ENCODE data around the gene AK5.

DNA sequence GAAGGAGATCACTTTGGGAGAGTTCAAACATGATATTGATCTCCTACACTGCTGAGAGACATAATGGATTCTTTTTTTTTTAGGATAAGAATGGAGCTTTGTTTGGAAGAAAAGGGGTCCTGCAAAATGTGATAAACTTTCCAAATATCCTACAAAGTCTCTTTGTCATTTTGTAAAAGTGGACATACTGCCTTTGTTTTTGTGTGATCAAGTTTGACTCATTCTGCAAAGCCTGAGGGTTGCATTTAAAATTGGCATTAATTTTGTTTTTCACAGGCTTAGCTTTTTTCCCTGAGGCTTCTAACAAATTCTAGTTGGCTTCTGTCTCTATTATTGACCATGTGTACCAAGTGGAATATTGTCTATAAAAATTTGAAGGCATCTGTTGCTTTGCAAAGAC lies 113.2 kb downstream of the AK5 start:
- TF ChIP-seq, protein P1, sequence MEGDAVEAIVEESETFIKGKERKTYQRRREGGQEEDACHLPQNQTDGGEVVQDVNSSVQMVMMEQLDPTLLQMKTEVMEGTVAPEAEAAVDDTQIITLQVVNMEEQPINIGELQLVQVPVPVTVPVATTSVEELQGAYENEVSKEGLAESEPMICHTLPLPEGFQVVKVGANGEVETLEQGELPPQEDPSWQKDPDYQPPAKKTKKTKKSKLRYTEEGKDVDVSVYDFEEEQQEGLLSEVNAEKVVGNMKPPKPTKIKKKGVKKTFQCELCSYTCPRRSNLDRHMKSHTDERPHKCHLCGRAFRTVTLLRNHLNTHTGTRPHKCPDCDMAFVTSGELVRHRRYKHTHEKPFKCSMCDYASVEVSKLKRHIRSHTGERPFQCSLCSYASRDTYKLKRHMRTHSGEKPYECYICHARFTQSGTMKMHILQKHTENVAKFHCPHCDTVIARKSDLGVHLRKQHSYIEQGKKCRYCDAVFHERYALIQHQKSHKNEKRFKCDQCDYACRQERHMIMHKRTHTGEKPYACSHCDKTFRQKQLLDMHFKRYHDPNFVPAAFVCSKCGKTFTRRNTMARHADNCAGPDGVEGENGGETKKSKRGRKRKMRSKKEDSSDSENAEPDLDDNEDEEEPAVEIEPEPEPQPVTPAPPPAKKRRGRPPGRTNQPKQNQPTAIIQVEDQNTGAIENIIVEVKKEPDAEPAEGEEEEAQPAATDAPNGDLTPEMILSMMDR (IDR thresholded peaks at IDR 0.05; ENCODE audit: insufficient read depth, low read length, poor library complexity, severe bottlenecking), result no peak
- TF ChIP-seq EZH2phosphoT487 (conservative IDR thresholded peaks at IDR 0.05; ENCODE audit: low read length), result no peak
